ENCODE measurements around the gene CSAG3.
"Not testable (repeated sequence)": the region's sequence is repeated elsewhere in the genome, so short reads cannot be mapped to it uniquely, and the experiment has no call there.

The CSAG3 gene

GRCh38 chrX:152753686-152754650 is 5.0 kb upstream of the CSAG3 start, which contains the start of gene MAGEA2:
TSS of gene MAGEA2 (minus strand) at chrX:152753842. CDS start at chrX:152751363, 2,479 bp downstream.
- not testable (repeated sequence) for H3K27ac ChIP-seq (ENCODE audit: low read depth, low read length); H3K27me3 ChIP-seq (ENCODE audit: control insufficient read depth, insufficient read depth, low read length); H3K9me3 ChIP-seq (ENCODE audit: control insufficient read depth, insufficient read depth, low read length); H3K36me3 ChIP-seq (ENCODE audit: control insufficient read depth, insufficient read depth, low read length); H3K4me3 ChIP-seq (ENCODE audit: low read depth, low read length); H3K4me1 ChIP-seq (ENCODE audit: control insufficient read depth, insufficient read depth, low read length); H3K9ac ChIP-seq (ENCODE audit: low read depth, low read length)

- H3K27me3 ChIP-seq (ENCODE audit: control insufficient read depth, insufficient read depth, low read length); H3K9ac ChIP-seq (ENCODE audit: low read depth, low read length); H3K4me3 ChIP-seq (ENCODE audit: low read depth, low read length); H3K36me3 ChIP-seq (ENCODE audit: control insufficient read depth, insufficient read depth, low read length); H3K4me1 ChIP-seq (ENCODE audit: control insufficient read depth, insufficient read depth, low read length); H3K9me3 ChIP-seq (ENCODE audit: control insufficient read depth, insufficient read depth, low read length); H3K27ac ChIP-seq (ENCODE audit: low read depth, low read length): not testable (repeated sequence)
Observed at GRCh38 chrX:152754871-152755270, 4.1 kb upstream of the CSAG3 start.

- not testable (repeated sequence) for H3K9ac ChIP-seq (ENCODE audit: low read depth, low read length); H3K4me1 ChIP-seq (ENCODE audit: control insufficient read depth, insufficient read depth, low read length); H3K27me3 ChIP-seq (ENCODE audit: control insufficient read depth, insufficient read depth, low read length); H3K4me3 ChIP-seq (ENCODE audit: low read depth, low read length); H3K9me3 ChIP-seq (ENCODE audit: control insufficient read depth, insufficient read depth, low read length); H3K27ac ChIP-seq (ENCODE audit: low read depth, low read length); H3K36me3 ChIP-seq (ENCODE audit: control insufficient read depth, insufficient read depth, low read length)
Observed at GRCh38 chrX:152759544-152759943, 526 bp downstream of the CSAG3 start.

- H3K27me3 ChIP-seq (ENCODE audit: control insufficient read depth, insufficient read depth, low read length); H3K9ac ChIP-seq (ENCODE audit: low read depth, low read length); H3K4me3 ChIP-seq (ENCODE audit: low read depth, low read length); H3K4me1 ChIP-seq (ENCODE audit: control insufficient read depth, insufficient read depth, low read length); H3K36me3 ChIP-seq (ENCODE audit: control insufficient read depth, insufficient read depth, low read length); H3K27ac ChIP-seq (ENCODE audit: low read depth, low read length); H3K9me3 ChIP-seq (ENCODE audit: control insufficient read depth, insufficient read depth, low read length): not testable (repeated sequence)
Observed at GRCh38 chrX:152761582-152761981, 2.6 kb downstream of the CSAG3 start.

- not testable (repeated sequence) for H3K36me3 ChIP-seq (ENCODE audit: control insufficient read depth, insufficient read depth, low read length); H3K9me3 ChIP-seq (ENCODE audit: control insufficient read depth, insufficient read depth, low read length); H3K4me3 ChIP-seq (ENCODE audit: low read depth, low read length); H3K4me1 ChIP-seq (ENCODE audit: control insufficient read depth, insufficient read depth, low read length); H3K27ac ChIP-seq (ENCODE audit: low read depth, low read length); H3K9ac ChIP-seq (ENCODE audit: low read depth, low read length); H3K27me3 ChIP-seq (ENCODE audit: control insufficient read depth, insufficient read depth, low read length)
Observed at GRCh38 chrX:152766562-152766961, 7.5 kb downstream of the CSAG3 start.

- H3K9ac ChIP-seq (ENCODE audit: low read depth, low read length); H3K9me3 ChIP-seq (ENCODE audit: control insufficient read depth, insufficient read depth, low read length); H3K4me3 ChIP-seq (ENCODE audit: low read depth, low read length); H3K4me1 ChIP-seq (ENCODE audit: control insufficient read depth, insufficient read depth, low read length); H3K36me3 ChIP-seq (ENCODE audit: control insufficient read depth, insufficient read depth, low read length); H3K27me3 ChIP-seq (ENCODE audit: control insufficient read depth, insufficient read depth, low read length); H3K27ac ChIP-seq (ENCODE audit: low read depth, low read length): not testable (repeated sequence)
Observed at GRCh38 chrX:152769549-152770289, 10.7 kb downstream of the CSAG3 start, which contains the start of gene MAGEA6. TSS of gene MAGEA6 (minus strand) at chrX:152769689. CDS start at chrX:152767650, 2,039 bp downstream.

- not testable (repeated sequence) for H3K36me3 ChIP-seq (ENCODE audit: control insufficient read depth, insufficient read depth, low read length); H3K4me1 ChIP-seq (ENCODE audit: control insufficient read depth, insufficient read depth, low read length); H3K27ac ChIP-seq (ENCODE audit: low read depth, low read length); H3K27me3 ChIP-seq (ENCODE audit: control insufficient read depth, insufficient read depth, low read length); H3K9ac ChIP-seq (ENCODE audit: low read depth, low read length); H3K9me3 ChIP-seq (ENCODE audit: control insufficient read depth, insufficient read depth, low read length); H3K4me3 ChIP-seq (ENCODE audit: low read depth, low read length)
Observed at GRCh38 chrX:152787062-152787461, 28.0 kb downstream of the CSAG3 start.

- Histone ChIP-seq H3K4me3 (ENCODE audit: low read depth, low read length) (no peak overlapping the region), H3K27me3 (ENCODE audit: control insufficient read depth, insufficient read depth, low read length) (no peaks in the 10 kb centered on the region), H3K4me1 (ENCODE audit: control insufficient read depth, insufficient read depth, low read length) (no peaks in the 10 kb centered on the region)
Observed at GRCh38 chrX:152798945-152799344, 39.9 kb downstream of the CSAG3 start.

GRCh38 chrX:152806035-152806434 is 47.0 kb downstream of the CSAG3 start:
- peaks cover 35% of the 10 kb centered on the region for H3K9me3 ChIP-seq (ENCODE audit: control insufficient read depth, insufficient read depth, low read length)
- H3K27me3 ChIP-seq (ENCODE audit: control insufficient read depth, insufficient read depth, low read length) = no peaks in the 10 kb centered on the region
- no peak overlapping the region for H3K27ac ChIP-seq (ENCODE audit: low read depth, low read length)

More at GRCh38 chrX:152798945-152799344, 39.9 kb downstream of the CSAG3 start:
- Histone ChIP-seq H3K27ac (ENCODE audit: low read depth, low read length) (no peak overlapping the region), H3K9me3 (ENCODE audit: control insufficient read depth, insufficient read depth, low read length) (peaks cover 42% of the 10 kb centered on the region), H3K36me3 (ENCODE audit: control insufficient read depth, insufficient read depth, low read length) (no peaks in the 10 kb centered on the region), H3K9ac (ENCODE audit: low read depth, low read length) (no peak overlapping the region)

More at GRCh38 chrX:152806035-152806434, 47.0 kb downstream of the CSAG3 start:
- Histone ChIP-seq H3K9ac (ENCODE audit: low read depth, low read length) (no peak overlapping the region), H3K4me1 (ENCODE audit: control insufficient read depth, insufficient read depth, low read length) (no peaks in the 10 kb centered on the region), H3K4me3 (ENCODE audit: low read depth, low read length) (no peak overlapping the region), H3K36me3 (ENCODE audit: control insufficient read depth, insufficient read depth, low read length) (no peaks in the 10 kb centered on the region)
